Measurements from ENCODE around the gene SYCP3. TPM values are rescaled to one million over a fixed set of nuclear protein-coding genes. Genes with fewer than 3 reads are reported as not detected.

Gene SYCP3
- total RNA-seq, 2 donors from 2014 or later: 0.35 TPM; not detected in 1

DNA sequence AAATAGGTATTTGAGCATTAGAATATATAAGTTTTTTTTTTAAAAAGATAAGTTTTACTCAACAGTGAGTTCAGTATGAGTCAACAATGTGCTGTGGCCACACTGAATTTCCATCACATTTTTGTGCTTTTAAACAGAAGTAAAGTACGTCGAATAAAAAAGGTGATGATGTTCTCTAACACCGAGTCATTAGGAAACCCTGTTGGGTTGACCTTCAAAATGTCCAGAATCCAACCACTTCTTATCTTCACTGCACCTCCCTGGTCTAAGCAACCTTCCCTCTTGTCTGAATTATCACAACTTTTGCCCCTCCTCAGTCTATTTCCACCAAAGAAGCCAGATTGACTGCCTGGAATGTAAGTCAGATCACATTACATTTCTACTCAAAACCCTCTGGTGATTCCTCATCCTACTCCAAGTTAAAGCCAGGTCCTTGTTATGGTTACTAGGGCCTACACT is 43.0 kb upstream of the SYCP3 start:
- peak overlapping the region; percentile 69 for H3K27ac ChIP-seq
- no peaks in the 10 kb centered on the region for H3K9me3 ChIP-seq
- peaks cover 5% of the 10 kb centered on the region for H3K4me1 ChIP-seq
- TF ChIP-seq, protein P1, sequence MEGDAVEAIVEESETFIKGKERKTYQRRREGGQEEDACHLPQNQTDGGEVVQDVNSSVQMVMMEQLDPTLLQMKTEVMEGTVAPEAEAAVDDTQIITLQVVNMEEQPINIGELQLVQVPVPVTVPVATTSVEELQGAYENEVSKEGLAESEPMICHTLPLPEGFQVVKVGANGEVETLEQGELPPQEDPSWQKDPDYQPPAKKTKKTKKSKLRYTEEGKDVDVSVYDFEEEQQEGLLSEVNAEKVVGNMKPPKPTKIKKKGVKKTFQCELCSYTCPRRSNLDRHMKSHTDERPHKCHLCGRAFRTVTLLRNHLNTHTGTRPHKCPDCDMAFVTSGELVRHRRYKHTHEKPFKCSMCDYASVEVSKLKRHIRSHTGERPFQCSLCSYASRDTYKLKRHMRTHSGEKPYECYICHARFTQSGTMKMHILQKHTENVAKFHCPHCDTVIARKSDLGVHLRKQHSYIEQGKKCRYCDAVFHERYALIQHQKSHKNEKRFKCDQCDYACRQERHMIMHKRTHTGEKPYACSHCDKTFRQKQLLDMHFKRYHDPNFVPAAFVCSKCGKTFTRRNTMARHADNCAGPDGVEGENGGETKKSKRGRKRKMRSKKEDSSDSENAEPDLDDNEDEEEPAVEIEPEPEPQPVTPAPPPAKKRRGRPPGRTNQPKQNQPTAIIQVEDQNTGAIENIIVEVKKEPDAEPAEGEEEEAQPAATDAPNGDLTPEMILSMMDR (IDR thresholded peaks at IDR 0.05): no peak
- DNase-seq: no peak
- no peak overlapping the region for H3K4me3 ChIP-seq
- no peaks in the 10 kb centered on the region for H3K27me3 ChIP-seq
- no peaks in the 10 kb centered on the region for H3K36me3 ChIP-seq
- H3K9ac ChIP-seq (ENCODE audit: low read depth in 2 of 2, low read length in 2 of 2): no peak overlapping the region
- intact Hi-C loops (cut with DNase I): no loop called here

GRCh38 chr12:101781834-101782233 is 42.6 kb upstream of the SYCP3 start:
- TF ChIP-seq, protein P1 (IDR thresholded peaks at IDR 0.05): no peak
- no peak for DNase-seq
- no peaks in the 10 kb centered on the region for H3K36me3 ChIP-seq
- H3K9me3 ChIP-seq: no peaks in the 10 kb centered on the region
- intact Hi-C loops (cut with DNase I): no loop called here
- H3K27me3 ChIP-seq: no peaks in the 10 kb centered on the region
- H3K4me1 ChIP-seq: peaks cover 5% of the 10 kb centered on the region
- H3K4me3 ChIP-seq: no peak overlapping the region
- H3K27ac ChIP-seq: no peak overlapping the region
- H3K9ac ChIP-seq (ENCODE audit: low read depth in 2 of 2, low read length in 2 of 2): no peak overlapping the region

DNA sequence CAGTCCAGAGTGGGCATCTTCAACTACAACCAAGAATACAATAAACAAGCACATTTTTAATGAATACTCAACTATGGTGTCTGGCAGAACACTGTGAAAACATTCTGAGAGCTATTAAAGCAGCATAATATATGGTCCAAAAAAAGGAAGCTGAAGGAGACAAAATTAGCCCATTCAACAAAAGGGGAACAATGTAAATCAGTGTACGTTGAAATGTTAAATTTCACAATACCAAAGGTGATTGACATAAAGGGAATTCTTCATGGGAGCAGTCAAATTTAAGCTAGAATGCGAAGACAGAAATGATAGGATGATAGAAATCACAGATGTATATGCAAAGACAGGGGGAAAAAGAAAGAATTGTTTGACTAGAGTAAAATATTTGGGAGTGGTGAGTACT is 41.3 kb upstream of the SYCP3 start:
- H3K4me3 ChIP-seq: no peak overlapping the region
- no peak for DNase-seq
- no peaks in the 10 kb centered on the region for H3K36me3 ChIP-seq
- H3K4me1 ChIP-seq: peaks cover 5% of the 10 kb centered on the region
- no peak overlapping the region for H3K27ac ChIP-seq
- intact Hi-C loops (cut with DNase I): no loop called here
- TF ChIP-seq, protein P1 (IDR thresholded peaks at IDR 0.05): no peak
- H3K9ac ChIP-seq (ENCODE audit: low read depth in 2 of 2, low read length in 2 of 2): no peak overlapping the region
- H3K27me3 ChIP-seq: no peaks in the 10 kb centered on the region
- no peaks in the 10 kb centered on the region for H3K9me3 ChIP-seq

DNA sequence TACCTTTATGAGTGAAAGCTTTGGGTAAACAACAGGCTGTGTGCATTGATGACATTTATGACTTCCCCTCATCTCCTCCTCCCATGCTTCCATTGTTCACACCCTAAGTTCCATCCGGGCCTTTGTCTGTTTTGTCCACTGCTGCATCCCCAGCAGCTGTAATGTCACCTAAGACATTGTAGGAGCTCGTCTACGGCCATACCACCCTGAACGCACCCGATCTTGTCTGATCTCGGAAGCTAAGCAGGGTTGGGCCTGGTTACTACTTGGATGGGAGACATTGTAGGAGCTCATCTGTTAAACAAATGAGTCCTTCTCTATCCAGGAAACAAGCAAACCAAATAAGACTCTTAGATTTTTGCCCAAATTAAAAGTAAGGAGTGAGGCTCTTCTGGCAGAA is 40.4 kb upstream of the SYCP3 start:
- Histone ChIP-seq H3K9me3 (no peaks in the 10 kb centered on the region), H3K9ac (ENCODE audit: low read depth in 2 of 2, low read length in 2 of 2) (no peak overlapping the region), H3K27ac (no peak overlapping the region), H3K36me3 (no peaks in the 10 kb centered on the region), H3K4me1 (no peaks in the 10 kb centered on the region), H3K27me3 (no peaks in the 10 kb centered on the region), H3K4me3 (no peak overlapping the region)
- DNase-seq: no peak
- TF ChIP-seq, protein P1 (IDR thresholded peaks at IDR 0.05): no peak
- intact Hi-C loops (cut with DNase I): loop anchor here (10.0 kb wide), 1 partner anchor 365 kb away; no protein-coding TSS in a partner anchor

DNA sequence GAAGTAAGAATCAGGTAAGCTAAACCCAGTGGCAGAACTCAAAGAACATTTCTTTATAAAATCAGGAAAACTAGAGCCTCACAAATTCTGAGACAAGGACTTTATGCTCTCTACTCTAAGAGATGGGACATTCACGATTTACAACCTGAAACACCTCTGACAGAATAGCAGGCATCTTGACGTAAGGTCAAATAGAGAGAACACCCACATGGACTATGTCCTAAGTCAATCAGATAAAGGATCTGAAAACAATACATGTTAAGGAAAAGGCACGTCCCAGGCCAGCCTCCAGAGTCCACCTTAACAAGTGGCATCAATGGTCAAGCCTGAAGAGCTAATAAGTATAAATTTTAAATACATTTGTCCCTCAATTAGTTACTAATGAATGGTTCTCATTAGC is 39.9 kb upstream of the SYCP3 start:
- intact Hi-C loops (cut with DNase I): loop anchor here (10.0 kb wide), 1 partner anchor 364 kb away; no protein-coding TSS in a partner anchor
- Histone ChIP-seq H3K9me3 (no peaks in the 10 kb centered on the region), H3K4me1 (no peaks in the 10 kb centered on the region), H3K36me3 (no peaks in the 10 kb centered on the region), H3K4me3 (no peak overlapping the region), H3K9ac (ENCODE audit: low read depth in 2 of 2, low read length in 2 of 2) (no peak overlapping the region), H3K27me3 (no peaks in the 10 kb centered on the region), H3K27ac (no peak overlapping the region)
- no peak for DNase-seq
- TF ChIP-seq, protein P1 (IDR thresholded peaks at IDR 0.05): no peak

Measured in colonic mucosa (tissue), 4 donors.